ENCODE results near the gene CD93. TPM values are rescaled to one million over a fixed set of nuclear protein-coding genes. Genes with fewer than 3 reads are reported as not detected.

The CD93 gene
- total RNA-seq, 2 donors from 2014 or later, result 99.2 to 163 TPM

DNA sequence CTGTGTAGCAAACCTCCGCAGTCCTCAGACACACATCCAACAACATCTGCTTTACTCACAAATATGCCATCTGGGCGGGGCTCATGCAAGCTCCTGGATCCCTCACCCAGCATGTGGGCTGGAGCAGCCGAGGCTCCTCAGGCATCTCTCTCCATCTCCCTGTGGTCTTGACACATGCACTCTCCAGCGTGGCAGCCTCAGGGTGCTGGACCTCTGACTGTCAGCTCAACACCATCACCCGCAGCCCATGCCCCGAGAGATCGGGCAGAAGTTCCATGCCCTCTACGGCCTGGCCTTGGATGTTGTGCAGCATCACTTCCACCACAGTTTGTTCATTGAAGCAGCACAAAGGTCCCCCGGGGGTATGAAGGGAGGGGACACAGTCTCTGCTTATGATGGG, 32.6 kb upstream of the CD93 start:
- TF ChIP-seq, protein P1, sequence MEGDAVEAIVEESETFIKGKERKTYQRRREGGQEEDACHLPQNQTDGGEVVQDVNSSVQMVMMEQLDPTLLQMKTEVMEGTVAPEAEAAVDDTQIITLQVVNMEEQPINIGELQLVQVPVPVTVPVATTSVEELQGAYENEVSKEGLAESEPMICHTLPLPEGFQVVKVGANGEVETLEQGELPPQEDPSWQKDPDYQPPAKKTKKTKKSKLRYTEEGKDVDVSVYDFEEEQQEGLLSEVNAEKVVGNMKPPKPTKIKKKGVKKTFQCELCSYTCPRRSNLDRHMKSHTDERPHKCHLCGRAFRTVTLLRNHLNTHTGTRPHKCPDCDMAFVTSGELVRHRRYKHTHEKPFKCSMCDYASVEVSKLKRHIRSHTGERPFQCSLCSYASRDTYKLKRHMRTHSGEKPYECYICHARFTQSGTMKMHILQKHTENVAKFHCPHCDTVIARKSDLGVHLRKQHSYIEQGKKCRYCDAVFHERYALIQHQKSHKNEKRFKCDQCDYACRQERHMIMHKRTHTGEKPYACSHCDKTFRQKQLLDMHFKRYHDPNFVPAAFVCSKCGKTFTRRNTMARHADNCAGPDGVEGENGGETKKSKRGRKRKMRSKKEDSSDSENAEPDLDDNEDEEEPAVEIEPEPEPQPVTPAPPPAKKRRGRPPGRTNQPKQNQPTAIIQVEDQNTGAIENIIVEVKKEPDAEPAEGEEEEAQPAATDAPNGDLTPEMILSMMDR (IDR thresholded peaks at IDR 0.05), result no peak
- no peaks in the 10 kb centered on the region for H3K9me3 ChIP-seq
- H3K27me3 ChIP-seq (replicated peaks; ENCODE audit: insufficient read depth), result no peaks in the 10 kb centered on the region
- H3K27ac ChIP-seq, result no peak overlapping the region
- ATAC-seq (ENCODE audit: insufficient number of reproducible peaks, low FRiP score, low read depth), result no peak
- H3K4me1 ChIP-seq (ENCODE audit: control insufficient read depth in 1 of 2, low read depth in 2 of 2), result peaks cover 0 to 8% of the 10 kb centered on the region in 2 donors
- no peaks in the 10 kb centered on the region for H3K36me3 ChIP-seq
- no peak overlapping the region for H3K4me3 ChIP-seq
- DNase-seq (ENCODE audit: low spot score), result no peak

DNA sequence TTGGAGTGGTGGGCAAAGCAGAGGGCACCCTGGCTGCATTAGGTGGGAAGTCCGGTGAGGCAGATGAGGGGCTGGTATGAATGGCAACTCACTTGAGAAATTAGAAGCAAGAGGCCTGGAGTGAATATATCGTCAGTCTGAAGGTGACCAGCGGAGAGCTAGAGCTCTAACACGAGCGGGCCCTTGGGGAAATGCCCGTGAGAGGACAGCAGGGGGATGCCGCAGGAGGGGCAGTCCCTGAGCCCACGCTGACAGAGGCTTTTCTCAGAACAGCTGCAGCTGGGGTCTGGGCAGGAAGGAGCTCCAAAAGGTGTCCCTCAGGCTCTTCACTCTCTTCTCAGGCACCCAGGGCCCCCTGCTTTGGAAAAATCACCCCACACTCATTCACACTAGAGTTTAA, 32.0 kb upstream of the CD93 start:
- H3K27ac ChIP-seq, result no peak overlapping the region
- no peak for DNase-seq (ENCODE audit: low spot score)
- TF ChIP-seq, protein P1 (IDR thresholded peaks at IDR 0.05), result no peak

DNA sequence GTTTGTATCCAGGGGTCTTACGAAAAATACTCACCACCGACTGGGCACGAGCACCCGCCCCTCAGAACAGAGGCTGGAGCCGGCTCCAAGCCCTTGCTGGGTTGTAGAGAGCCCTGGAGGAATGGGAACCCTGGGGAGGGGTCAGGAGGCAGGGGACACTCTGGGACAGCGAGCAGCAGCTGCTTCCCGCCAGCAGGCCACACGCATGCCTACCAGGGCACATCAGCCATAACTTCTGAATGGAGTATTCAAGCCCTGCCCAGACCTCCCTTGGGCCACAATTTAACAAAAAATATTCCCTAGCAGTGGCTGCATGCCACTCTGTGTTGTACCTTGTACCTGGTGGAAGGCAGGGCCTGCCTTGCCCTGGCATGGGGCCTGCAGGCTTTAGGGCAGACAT, 31.6 kb upstream of the CD93 start:
- H3K27ac ChIP-seq, result no peak overlapping the region
- no peaks in the 10 kb centered on the region for H3K36me3 ChIP-seq
- H3K9me3 ChIP-seq, result no peaks in the 10 kb centered on the region
- DNase-seq (ENCODE audit: low spot score) (no peak), ATAC-seq (ENCODE audit: insufficient number of reproducible peaks, low FRiP score, low read depth) (no peak)
- H3K4me3 ChIP-seq, result no peak overlapping the region
- TF ChIP-seq, protein P1 (IDR thresholded peaks at IDR 0.05), result no peak
- peaks cover 0 to 8% of the 10 kb centered on the region in 2 donors for H3K4me1 ChIP-seq (ENCODE audit: control insufficient read depth in 1 of 2, low read depth in 2 of 2)
- H3K27me3 ChIP-seq (replicated peaks; ENCODE audit: insufficient read depth), result no peaks in the 10 kb centered on the region

More for the DNA sequence above, 32.0 kb upstream of the CD93 start:
- Histone ChIP-seq H3K4me3 (no peak overlapping the region), H3K9me3 (no peaks in the 10 kb centered on the region), H3K27me3 (replicated peaks; ENCODE audit: insufficient read depth) (no peaks in the 10 kb centered on the region), H3K4me1 (ENCODE audit: control insufficient read depth in 1 of 2, low read depth in 2 of 2) (peaks cover 0 to 8% of the 10 kb centered on the region in 2 donors), H3K36me3 (no peaks in the 10 kb centered on the region)
- ATAC-seq (ENCODE audit: insufficient number of reproducible peaks, low FRiP score, low read depth), result no peak

DNA sequence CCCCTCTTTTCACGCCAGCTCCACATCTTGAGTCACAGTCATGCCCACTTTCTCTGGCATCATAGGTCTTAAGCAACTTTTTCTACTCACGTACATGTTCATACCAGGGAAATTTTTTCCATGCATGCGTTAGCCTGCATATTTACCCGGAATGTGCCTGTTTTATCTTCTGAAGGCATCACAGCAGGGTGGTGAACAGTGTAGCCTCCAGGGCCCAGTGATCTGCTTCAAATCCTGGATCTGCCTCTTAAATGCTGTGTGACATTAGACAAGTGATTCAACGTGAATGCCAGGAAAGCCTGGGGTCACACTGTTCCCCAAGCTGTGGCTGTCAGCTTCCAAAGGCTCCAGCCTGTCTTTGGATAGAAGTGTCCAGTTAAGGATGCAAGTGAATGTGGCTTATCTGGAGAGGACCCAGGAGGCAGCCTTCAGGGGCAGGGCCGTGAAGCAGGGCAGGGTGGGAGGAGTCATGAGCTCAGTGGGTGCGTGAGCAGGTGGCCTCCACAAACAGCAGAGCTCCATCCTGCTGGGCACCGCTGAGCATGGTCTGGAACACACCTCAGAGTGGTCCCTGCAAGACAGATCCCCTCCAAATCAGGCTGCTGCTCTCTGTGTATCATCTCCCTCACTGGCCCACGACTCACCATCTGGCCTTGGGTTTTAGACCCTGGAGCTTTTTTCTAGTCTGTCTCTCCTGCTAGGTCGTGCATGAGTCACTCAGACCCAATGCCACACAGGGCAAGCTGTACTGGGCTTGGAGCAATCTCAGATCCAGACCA, 30.4 kb upstream of the CD93 start:
- TF ChIP-seq, protein P1 (IDR thresholded peaks at IDR 0.05), result no peak
- H3K27ac ChIP-seq, result no peak overlapping the region
- no peak for ATAC-seq (ENCODE audit: insufficient number of reproducible peaks, low FRiP score, low read depth)
- no peaks in the 10 kb centered on the region for H3K27me3 ChIP-seq (replicated peaks; ENCODE audit: insufficient read depth)
- H3K4me1 ChIP-seq (ENCODE audit: control insufficient read depth in 1 of 2, low read depth in 2 of 2), result peaks cover 0 to 8% of the 10 kb centered on the region in 2 donors
- no peaks in the 10 kb centered on the region for H3K9me3 ChIP-seq
- no peak overlapping the region for H3K4me3 ChIP-seq
- no peaks in the 10 kb centered on the region for H3K36me3 ChIP-seq
- DNase-seq (ENCODE audit: low spot score), result no peak

DNA sequence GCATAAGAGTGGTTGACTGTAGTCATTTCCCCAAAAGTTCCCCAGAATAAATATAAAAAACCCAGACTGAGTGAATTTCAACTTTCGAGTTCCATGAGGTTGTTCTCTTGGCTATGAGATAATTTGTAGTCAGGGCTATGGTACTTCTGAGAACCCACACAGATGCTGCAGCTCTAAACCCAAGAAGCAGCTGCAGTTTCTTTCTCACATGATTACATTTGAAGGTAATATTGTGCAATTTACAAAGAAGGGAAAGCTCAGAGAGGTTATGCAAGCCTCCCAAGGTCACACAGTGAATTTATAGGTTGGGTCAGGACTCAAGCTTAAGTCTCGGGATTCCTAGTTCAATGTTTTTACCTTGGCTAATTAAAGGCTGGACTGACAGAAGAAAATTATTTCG, 29.7 kb upstream of the CD93 start:
- Histone ChIP-seq H3K9me3 (no peaks in the 10 kb centered on the region), H3K27me3 (replicated peaks; ENCODE audit: insufficient read depth) (no peaks in the 10 kb centered on the region), H3K27ac (no peak overlapping the region), H3K36me3 (no peaks in the 10 kb centered on the region), H3K4me3 (no peak overlapping the region), H3K4me1 (ENCODE audit: control insufficient read depth in 1 of 2, low read depth in 2 of 2) (peaks cover 0 to 8% of the 10 kb centered on the region in 2 donors)
- TF ChIP-seq, protein P1 (IDR thresholded peaks at IDR 0.05), result no peak
- ATAC-seq (ENCODE audit: insufficient number of reproducible peaks, low FRiP score, low read depth) (no peak), DNase-seq (ENCODE audit: low spot score) (no peak)
